ENCODE results near the gene EZH2. TPM values are rescaled to one million over a fixed set of nuclear protein-coding genes. Genes with fewer than 3 reads are reported as not detected.
A peak's percentile ranks its signal among the peaks of the same experiment; 100 is the strongest.

The EZH2 gene
- total and polyA plus RNA-seq, 2 donors from 2014 or later: 1.6 to 4.7 TPM

- TF ChIP-seq, protein P1, sequence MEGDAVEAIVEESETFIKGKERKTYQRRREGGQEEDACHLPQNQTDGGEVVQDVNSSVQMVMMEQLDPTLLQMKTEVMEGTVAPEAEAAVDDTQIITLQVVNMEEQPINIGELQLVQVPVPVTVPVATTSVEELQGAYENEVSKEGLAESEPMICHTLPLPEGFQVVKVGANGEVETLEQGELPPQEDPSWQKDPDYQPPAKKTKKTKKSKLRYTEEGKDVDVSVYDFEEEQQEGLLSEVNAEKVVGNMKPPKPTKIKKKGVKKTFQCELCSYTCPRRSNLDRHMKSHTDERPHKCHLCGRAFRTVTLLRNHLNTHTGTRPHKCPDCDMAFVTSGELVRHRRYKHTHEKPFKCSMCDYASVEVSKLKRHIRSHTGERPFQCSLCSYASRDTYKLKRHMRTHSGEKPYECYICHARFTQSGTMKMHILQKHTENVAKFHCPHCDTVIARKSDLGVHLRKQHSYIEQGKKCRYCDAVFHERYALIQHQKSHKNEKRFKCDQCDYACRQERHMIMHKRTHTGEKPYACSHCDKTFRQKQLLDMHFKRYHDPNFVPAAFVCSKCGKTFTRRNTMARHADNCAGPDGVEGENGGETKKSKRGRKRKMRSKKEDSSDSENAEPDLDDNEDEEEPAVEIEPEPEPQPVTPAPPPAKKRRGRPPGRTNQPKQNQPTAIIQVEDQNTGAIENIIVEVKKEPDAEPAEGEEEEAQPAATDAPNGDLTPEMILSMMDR (IDR thresholded peaks at IDR 0.05; ENCODE audit: borderline replicate concordance, extremely low read depth, insufficient read depth): no peak
- Histone ChIP-seq H3K9me3 (ENCODE audit: control insufficient read depth in 2 of 3, insufficient read depth in 1 of 3, low read length in 3 of 3) (no peaks in the 10 kb centered on the region), H3K27ac (ENCODE audit: low read depth in 2 of 2, low read length in 2 of 2) (no peak overlapping the region), H3K4me1 (ENCODE audit: control insufficient read depth in 2 of 3, insufficient read depth in 2 of 3, low read depth in 1 of 3, low read length in 3 of 3) (no peaks in the 10 kb centered on the region), H3K4me3 (ENCODE audit: low read length in 3 of 3) (no peak overlapping the region), H3K9ac (ENCODE audit: low read length in 3 of 3) (no peak overlapping the region), H3K36me3 (ENCODE audit: control insufficient read depth in 2 of 3, insufficient read depth in 3 of 3, low read length in 3 of 3) (no peaks in the 10 kb centered on the region), H3K27me3 (ENCODE audit: control insufficient read depth, insufficient read depth, low read length) (no peaks in the 10 kb centered on the region)
- FAIRE-seq: no peak
- intact Hi-C loops (cut with DNase I): no loop called here
- peak in 2 of 5 donors; percentile 24 to 41 for DNase-seq
Measured at GRCh38 chr7:148914208-148914777, 30.2 kb upstream of the EZH2 start.

DNA sequence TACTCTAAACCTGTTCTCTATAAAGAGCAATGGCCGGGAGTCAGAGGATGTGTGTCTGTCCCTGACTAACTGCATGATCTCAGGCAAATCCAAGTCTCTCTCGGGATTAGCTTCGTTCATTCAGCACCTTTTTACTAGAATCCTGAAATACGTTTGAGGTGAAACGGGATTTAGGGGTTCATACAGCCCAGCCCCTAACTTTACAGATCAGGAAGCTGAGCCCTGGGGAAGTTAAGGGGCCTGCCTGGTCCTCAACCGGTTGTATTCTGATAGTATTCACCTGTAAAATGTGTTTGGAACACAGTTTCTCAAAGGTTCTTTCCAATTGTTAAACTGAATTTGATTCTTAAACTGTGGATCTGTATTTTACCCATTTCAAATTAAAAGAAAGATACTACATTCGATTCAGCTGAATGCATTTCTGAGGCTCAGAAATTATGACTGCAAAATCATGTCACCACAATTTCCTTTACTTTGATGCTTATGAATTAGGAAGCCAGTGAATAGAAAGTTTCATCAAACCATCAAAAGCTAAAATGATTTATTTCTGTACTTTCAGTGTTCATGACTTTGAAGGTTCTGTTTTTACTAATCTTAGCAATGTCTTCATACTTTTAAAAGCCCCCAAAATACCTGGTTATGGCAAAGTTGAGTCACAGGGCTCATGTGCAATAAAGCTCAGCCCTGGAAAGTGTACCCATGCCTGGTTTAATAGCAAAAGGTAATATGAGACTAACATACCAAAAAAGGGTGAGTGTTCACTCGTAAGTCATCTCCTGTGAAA is 28.9 kb upstream of the EZH2 start:
- no peaks in the 10 kb centered on the region for H3K9me3 ChIP-seq (ENCODE audit: control insufficient read depth in 2 of 3, insufficient read depth in 1 of 3, low read length in 3 of 3)
- TF ChIP-seq, protein P1 (IDR thresholded peaks at IDR 0.05; ENCODE audit: borderline replicate concordance, extremely low read depth, insufficient read depth): no peak
- no peak overlapping the region for H3K4me3 ChIP-seq (ENCODE audit: low read length in 3 of 3)
- intact Hi-C loops (cut with DNase I): no loop called here
- no peaks in the 10 kb centered on the region for H3K4me1 ChIP-seq (ENCODE audit: control insufficient read depth in 2 of 3, insufficient read depth in 2 of 3, low read depth in 1 of 3, low read length in 3 of 3)
- FAIRE-seq: no peak
- no peak for DNase-seq
- no peak overlapping the region for H3K9ac ChIP-seq (ENCODE audit: low read length in 3 of 3)
- no peaks in the 10 kb centered on the region for H3K27me3 ChIP-seq (ENCODE audit: control insufficient read depth, insufficient read depth, low read length)
- no peak overlapping the region for H3K27ac ChIP-seq (ENCODE audit: low read depth in 2 of 2, low read length in 2 of 2)
- no peaks in the 10 kb centered on the region for H3K36me3 ChIP-seq (ENCODE audit: control insufficient read depth in 2 of 3, insufficient read depth in 3 of 3, low read length in 3 of 3)

DNA sequence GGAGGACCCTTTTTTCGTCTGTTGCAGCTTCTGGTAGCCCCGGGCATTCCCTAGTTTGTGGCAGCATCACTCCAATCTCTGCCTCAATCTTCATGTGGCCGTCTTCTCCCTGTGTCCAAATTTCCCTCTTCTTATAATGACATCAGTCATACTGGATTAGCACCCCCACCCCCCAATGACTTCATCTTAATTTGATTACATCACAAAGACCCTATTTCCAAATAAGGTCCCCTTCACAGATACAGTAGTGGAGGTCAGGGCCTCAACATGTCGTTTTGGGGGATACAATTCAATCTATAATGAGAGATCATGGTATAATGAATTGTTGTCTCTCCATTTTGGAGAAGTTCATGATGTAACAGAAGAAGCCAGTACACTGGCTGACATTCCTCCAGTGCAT is 28.1 kb upstream of the EZH2 start:
- no peaks in the 10 kb centered on the region for H3K9me3 ChIP-seq (ENCODE audit: control insufficient read depth in 2 of 3, insufficient read depth in 1 of 3, low read length in 3 of 3)
- no peaks in the 10 kb centered on the region for H3K36me3 ChIP-seq (ENCODE audit: control insufficient read depth in 2 of 3, insufficient read depth in 3 of 3, low read length in 3 of 3)
- intact Hi-C loops (cut with DNase I): no loop called here
- no peaks in the 10 kb centered on the region for H3K4me1 ChIP-seq (ENCODE audit: control insufficient read depth in 2 of 3, insufficient read depth in 2 of 3, low read depth in 1 of 3, low read length in 3 of 3)
- H3K4me3 ChIP-seq (ENCODE audit: low read length in 3 of 3): no peak overlapping the region
- no peak overlapping the region for H3K27ac ChIP-seq (ENCODE audit: low read depth in 2 of 2, low read length in 2 of 2)
- FAIRE-seq: no peak
- TF ChIP-seq, protein P1 (IDR thresholded peaks at IDR 0.05; ENCODE audit: borderline replicate concordance, extremely low read depth, insufficient read depth): no peak
- no peaks in the 10 kb centered on the region for H3K27me3 ChIP-seq (ENCODE audit: control insufficient read depth, insufficient read depth, low read length)
- no peak overlapping the region for H3K9ac ChIP-seq (ENCODE audit: low read length in 3 of 3)
- no peak for DNase-seq
